K562 (cell line): ENCODE results near the gene HAO2.

Experiments used
- FOSL1 ChIP-seq: fragments of 200-800 bp; sonication (Bioruptor generic); conservative IDR thresholded peaks from 2 replicates; pipeline ENCODE4 v1.6.1; 2016; ENCODE audit warnings: missing genetic modification characterization, missing compliant biosample characterization
- TF ChIP-seq, protein P1 (sequence below): sonication (generic); formaldehyde crosslinking; IDR thresholded peaks from 2 replicates; pipeline ENCODE4 v1.5.0; 2020; ENCODE audit warnings: missing genetic modification reagents
- TF ChIP-seq, protein P2 (sequence below): IDR thresholded peaks from 3 replicates; pipeline ENCODE4 v1.6.1; 2011; ENCODE audit warnings: borderline replicate concordance, mild to moderate bottlenecking; ENCODE audit not compliant: insufficient read length, insufficient read depth

DNA sequence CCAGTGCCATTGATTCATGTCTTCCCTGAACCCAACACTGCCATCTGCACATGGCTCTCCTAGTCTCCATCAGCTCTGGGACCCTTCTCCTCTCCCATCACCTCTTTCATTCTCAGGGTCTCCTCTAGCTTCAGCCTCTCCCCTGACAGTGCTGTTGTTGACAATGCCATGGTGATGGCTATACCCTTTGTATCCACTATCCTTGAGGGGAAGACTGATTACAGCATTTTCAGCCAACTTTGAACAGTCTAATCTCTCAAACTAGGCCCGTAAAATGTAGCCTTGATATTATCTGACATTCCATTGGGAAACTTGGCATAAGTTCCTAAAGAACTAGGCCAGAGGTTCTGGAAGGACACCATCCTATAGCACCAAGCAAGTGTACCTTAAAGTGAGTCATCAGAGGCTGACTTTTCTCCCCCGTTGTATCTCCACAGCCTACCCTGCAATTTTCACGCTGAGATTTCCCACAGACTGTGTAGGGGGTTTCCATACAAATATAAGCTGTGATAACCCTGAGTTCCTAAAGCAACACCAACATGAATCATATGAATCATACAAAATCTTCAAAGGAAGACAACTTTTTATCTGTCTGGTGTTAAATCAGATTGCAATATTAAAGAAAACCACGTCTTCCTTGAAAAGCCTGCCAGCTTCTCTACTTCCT is 5.8 kb downstream of the HAO2 start:
- TF ChIP-seq, protein P1, sequence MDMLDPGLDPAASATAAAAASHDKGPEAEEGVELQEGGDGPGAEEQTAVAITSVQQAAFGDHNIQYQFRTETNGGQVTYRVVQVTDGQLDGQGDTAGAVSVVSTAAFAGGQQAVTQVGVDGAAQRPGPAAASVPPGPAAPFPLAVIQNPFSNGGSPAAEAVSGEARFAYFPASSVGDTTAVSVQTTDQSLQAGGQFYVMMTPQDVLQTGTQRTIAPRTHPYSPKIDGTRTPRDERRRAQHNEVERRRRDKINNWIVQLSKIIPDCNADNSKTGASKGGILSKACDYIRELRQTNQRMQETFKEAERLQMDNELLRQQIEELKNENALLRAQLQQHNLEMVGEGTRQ = no peak
- TF ChIP-seq, protein P2, sequence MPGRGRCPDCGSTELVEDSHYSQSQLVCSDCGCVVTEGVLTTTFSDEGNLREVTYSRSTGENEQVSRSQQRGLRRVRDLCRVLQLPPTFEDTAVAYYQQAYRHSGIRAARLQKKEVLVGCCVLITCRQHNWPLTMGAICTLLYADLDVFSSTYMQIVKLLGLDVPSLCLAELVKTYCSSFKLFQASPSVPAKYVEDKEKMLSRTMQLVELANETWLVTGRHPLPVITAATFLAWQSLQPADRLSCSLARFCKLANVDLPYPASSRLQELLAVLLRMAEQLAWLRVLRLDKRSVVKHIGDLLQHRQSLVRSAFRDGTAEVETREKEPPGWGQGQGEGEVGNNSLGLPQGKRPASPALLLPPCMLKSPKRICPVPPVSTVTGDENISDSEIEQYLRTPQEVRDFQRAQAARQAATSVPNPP = no peak
- no peak for TF ChIP-seq FOSL1 (tag)
